Endometrial microvascular endothelial cells (primary cell): Measurements from ENCODE around the gene RAPGEF5. TPM values are rescaled to one million over a fixed set of nuclear protein-coding genes. Genes with fewer than 3 reads are reported as not detected.

Experiments used
- in situ Hi-C: cut with HindIII; loops from 2 replicates; pipeline ENCODE4 v1.10.0; 2017; ENCODE audit warnings: low sequenced_read_pairs, low pct_unique_long_range_greater_than_20kb; ENCODE audit errors: inconsistent ontology term
- total RNA-seq: library from RNA; depleted of rRNA; stranded (reverse); fragments of >200 nt; gene quantifications from one replicate; pipeline ENCODE4 v1.2.3, GENCODE V29; 2015; ENCODE audit errors: inconsistent ontology term

RAPGEF5 gene
- total RNA-seq, 1 donor from 2014 or later = 104 TPM

DNA sequence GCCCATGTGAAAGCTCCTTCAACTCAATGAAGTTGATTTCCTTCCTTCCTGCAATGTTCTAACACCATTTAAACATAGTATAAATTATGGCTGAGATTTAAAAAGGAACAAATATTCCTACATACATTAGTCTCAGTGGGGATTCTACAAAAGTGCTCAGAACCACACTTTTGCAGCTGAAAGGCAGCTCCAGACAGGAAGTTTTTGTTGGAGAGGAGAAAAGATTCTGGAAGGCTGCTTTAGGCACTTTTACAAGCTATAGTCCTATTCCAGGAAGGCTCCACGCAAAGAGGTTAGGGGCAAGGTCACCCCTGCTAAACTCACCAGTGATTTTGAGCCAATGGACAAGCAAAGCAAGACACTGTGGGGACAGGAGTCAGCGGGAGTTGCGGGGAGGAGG is 232.0 kb downstream of the RAPGEF5 start:
- in situ Hi-C loops = no loop called here

DNA sequence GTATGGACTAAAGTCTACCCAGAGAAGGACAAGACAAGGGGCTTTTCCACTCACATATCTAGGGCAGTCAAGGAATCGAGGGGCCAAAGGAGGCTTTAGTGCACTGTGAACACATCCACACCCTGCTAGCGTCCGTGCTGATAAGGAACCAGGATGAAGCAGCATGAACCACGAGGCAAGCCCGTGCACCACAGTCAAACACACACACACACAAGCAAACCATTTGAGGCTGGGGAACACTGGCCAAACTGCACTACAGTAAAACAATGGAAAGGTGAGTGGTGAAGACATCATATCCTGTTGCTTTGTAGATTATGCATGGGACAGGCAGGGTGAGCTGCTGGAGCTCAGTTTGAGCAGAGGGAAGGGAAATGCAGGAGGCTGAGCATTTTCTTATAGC is 233.8 kb downstream of the RAPGEF5 start:
- in situ Hi-C loops = no loop called here

DNA sequence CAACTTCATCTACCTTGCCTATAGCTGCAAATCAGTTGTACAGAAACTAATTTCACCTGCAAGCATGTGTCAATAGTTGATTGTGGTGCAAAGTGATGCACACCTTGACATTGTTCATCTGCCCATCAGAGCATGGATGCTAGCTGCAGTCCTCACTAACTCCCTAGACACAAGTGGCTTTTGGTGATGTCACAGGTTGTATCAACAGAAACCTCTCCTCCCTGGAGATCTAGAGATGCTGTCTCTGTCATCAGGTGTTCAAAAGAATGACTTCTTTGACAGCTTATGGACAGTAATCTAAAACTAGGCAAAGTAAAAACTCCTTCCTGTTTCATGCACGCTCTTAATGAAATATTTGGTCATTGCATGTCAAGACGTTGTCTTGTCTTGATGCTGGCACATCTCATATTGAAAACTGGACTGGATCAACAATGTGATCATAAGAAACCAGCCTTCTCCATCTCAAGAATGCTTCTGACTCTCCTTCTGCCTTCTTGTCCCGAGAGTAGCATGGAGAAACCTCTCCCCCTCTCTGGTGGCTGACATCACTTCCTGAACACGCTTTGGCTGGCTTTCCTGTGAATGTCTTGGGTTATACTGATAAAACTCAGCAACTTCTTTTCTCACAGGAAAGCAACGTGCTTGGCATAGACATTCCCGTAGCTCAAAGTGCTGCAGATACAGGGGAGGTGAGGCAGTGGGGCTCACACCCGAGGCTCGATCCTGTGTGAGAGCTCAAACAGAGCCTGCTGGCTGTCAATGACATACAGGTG is 235.1 kb downstream of the RAPGEF5 start:
- in situ Hi-C loops = no loop called here

DNA sequence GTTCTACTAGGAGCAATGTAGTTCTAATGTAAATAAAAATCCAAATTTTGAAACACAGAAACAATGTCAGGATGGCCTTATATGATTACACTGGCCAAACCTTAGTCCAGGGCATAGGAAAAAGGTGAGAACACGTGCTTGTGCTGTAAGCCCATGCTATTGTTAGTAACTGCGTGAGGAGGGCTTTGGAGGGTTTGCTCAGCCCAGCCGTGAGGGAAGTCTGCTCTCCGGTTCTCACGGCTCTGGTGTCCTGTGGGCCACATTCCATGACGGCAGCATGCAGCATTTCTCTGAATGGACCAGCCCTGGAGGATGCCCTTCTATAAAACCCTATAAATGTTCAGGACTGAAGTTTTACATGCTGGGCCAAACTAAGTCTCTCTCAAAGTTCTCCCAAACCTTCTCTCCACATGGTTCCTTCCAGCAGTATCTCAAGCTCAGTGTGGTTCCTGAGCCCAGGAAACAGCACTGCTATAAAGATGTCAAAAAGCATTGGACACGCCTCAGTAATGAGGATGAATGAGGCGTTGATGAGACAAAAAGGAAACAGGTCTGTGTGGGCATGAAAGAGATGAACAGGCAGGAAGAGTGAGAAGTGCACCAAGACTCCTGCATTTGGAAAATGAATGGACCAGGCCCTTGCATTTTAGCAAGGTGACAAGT is 236.4 kb downstream of the RAPGEF5 start:
- in situ Hi-C loops = no loop called here

DNA sequence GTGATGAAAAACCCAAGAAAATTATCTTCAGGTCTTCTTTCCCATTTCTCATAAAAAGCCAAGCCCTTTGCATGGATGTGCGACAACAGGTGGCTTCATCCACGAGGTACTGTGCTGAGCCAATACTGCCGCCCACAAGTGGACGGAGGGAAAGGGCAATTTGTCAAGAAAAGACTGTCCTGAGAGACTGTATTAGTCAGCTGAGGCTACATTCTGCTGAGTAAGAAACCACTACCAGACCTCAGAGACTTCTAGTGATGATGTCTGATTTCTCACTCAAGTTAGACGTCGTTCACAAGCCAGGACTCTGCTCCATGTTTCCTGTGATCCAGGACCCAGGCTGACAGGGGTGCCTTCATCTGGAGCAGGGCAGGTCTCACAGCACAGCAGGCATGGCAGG is 239.7 kb downstream of the RAPGEF5 start:
- in situ Hi-C loops = no loop called here

DNA sequence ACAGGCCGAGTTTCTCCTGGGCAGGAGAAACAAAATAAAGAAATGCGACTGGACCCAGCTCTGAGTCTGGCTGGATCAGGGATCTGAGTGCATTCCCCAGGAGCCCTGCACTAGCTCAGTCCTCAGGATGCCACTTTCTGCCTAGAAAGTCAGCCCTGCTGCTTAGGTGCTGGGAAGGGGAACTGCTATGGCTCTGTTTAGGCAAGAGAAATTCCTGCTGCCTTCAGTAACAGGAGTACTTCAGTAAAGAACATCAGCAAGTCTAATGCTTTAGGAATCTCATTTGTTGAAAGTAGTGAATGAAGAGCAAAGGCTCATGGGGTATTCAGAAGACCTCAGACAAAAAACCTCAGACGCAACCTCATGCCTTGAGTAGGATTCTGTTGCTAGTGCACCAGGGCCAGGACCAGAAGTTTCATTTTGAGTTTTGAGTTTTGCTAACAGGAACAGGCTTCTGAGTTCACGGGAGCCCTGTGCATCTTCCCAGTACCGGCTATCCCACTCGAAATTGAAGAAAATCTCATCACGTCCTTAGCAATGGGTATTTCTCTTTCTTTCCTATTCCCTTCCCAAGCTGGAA is 240.4 kb downstream of the RAPGEF5 start:
- in situ Hi-C loops = no loop called here

DNA sequence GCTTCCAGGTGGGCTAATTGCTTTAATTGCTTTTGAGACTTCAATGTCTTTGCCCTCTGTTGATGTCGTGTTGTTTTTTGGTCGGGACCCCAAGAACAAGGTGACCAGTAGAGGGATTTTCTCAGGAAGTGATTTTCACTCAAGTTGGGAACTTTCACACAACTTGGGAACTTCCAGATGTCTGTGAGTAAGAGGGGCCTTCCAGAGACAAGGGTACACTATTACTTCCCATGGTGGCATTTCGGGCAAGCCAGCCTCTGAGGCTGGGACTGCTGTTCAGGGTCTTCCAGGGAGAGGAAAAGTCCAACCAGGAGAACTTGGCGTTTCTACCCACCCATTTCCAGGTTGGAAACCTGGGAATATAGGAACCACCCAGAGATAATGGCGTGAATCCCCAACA is 241.3 kb downstream of the RAPGEF5 start:
- in situ Hi-C loops = no loop called here

DNA sequence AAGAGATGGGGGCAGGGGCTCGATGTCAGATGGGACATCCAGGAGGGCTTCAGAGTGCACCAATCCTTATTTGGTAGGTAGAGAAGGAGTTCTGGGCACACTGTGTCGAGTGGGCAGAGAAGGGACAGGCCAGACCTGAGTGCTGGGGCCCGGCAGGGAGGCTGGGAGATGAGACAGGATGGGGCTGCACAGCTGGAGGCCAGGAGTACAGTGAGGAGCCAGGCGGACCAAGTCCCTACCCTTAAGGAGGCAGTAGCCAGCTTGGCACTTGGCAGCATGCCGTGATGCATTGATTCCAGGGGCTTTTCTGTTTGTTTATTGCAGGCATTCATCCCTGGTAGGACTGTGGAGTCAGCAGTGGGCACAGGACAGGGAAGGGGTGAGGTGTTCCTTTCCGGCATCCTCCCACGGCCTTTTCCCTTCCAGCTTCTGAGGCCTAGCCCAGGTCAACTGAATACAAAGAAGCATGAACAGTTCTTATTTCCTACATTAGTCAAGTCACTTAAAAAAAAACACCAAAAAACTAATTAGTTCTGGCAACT is 242.4 kb downstream of the RAPGEF5 start:
- in situ Hi-C loops = no loop called here

DNA sequence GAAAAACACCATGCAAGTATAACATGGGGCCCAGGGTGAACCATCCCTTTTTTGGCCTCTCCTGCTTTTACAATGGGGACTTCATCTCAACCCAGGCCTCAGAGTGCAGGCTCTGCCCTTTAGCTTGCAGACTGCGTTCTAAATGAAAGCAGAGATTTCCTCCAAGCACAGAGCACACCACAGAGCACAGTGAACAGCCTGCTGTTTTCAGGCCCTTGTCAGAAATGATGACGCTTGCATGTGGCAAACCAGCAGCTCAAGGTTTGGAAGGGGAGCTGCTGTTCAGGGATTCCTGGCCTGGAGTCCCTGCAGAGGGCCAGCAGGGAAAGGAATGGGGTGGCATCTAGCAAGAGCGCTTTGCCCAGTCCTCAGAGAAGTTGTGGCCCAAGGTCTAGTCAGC is 243.9 kb downstream of the RAPGEF5 start:
- in situ Hi-C loops = no loop called here

DNA sequence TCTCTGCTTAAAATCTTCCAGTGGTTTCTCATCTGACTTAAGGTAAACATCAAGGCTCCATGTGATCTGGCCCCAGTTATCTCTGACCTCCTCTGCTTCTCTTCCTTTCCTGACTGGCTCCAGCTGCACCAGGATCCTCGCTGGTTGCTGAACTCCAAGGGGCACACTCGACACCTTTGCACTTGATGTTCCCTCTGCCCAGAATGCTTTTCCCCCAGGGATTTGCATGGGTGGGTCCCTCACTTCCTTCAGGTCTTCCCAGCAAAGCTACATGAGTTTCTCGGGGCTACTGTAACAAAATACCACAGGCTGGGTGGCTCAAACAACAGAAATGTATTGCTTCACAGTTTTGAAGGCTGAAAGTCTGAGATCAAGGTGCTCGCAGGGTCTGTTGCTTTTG is 245.3 kb downstream of the RAPGEF5 start:
- in situ Hi-C loops = no loop called here

DNA sequence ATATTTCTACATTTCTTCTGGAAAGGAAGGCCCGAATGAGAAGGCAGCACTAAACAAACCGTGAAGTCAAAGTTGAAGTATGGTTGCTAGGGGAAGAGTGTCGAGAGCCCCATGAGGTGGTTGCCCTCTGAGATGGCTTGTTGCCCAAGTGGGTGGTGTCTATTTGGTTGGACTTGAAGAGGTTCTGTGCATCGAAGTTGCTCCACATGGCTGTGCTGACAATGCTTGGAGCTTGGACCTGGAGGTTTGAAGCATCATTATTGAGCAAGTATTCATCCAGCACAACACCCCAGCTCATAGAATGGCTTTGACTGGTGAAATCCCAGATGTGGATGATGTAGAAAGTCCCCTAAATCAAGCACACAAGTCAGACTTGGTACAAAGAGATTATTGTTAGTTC is 246.1 kb downstream of the RAPGEF5 start:
- in situ Hi-C loops = no loop called here

DNA sequence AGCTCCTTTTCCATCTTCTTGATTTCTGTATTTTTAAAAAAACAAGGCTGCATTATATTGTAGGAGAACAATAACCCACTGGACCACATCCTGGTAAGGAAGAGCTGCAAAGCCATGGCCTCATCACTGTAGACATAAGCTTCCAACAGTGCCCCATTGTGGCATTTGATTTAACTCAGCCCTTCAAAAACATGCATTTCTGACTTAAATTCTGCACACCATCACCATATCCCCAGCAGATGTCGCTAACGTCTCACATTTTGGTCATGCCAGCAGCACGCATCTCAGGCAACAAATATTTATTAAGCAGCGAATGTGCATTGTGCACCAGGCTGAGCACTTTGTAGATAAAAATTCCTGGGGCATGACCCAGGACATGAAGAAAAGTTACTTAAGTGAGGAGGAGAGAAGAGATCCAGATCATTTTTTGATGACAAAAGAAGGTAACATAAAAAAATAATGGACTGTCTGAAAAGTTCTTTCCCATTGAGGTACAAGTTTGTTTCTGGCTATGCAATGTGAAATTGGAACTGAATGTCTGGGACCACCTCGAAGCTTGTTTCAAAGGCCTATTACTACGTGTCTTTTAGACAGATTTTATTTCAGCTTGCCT is 246.6 kb downstream of the RAPGEF5 start:
- in situ Hi-C loops = no loop called here

DNA sequence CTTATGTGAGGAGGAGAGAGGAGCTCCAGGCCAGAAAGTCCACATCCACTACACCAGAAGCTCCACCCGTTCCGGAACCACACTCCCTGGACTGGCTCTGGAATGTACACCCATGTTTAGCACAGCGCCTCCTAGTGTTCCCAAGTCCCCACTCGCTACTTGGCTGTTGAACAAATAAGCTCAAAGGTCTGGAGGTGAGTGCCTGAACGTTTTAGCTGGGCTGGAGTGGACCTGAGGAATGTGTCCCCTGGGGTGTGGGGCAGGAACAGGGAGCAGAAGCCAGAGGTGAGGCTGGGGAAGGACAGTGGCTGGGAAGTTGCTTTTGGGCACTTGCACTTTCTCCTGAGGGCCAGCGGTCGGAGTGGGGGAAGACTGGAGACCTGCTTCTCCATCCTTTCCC is 247.2 kb downstream of the RAPGEF5 start:
- in situ Hi-C loops = no loop called here

DNA sequence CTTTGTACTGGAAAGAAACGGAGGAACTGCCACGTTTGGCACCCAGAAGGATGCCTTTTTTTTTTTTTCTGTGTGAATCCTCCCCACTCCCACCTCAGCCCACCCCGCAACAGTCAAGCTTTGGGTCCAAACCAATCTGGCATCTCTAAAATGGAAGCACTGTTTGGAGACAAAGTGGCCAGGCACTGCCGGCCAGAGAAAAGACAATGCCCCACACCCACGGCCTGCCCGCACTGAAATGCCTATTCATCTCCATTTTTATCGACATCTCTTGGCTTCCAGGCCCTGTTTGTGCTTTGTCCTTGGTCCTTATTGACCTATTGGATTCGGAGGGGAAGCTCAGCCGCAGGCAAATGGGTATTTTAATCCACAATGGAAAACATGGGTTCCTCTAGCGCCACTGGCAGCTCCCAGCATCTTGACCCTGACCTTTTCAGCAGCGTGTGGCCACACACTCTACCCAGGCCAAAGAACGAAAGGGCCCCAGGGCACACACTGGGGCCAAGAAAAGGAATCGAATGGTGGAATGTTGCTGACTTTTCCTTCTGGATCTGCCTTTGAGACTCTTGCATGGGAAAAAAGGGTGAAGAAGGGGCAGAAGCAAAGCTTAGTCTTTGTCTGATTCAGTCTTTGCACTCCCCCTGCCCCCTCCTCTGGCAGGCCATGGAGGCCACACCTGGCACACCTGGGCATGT is 248.7 kb downstream of the RAPGEF5 start:
- in situ Hi-C loops = no loop called here

DNA sequence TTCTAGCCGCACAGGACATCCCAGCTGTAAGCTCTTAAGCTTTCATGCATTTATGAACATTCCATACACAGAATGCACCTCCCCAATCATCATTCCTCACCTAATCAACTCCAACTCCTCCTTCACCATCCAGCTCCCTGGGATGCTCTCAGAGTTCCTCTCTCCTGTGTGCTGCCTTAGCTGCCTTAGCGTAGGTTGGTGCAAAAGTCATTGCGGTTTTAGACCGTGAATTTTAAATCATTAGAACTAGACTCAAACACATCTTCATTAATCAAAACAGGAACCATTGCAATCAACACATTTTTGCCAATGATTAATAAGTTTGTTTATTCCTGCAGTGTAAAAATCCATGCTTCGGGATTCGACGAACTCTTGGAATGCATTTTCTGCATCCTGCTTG is 251.4 kb downstream of the RAPGEF5 start:
- in situ Hi-C loops = no loop called here

DNA sequence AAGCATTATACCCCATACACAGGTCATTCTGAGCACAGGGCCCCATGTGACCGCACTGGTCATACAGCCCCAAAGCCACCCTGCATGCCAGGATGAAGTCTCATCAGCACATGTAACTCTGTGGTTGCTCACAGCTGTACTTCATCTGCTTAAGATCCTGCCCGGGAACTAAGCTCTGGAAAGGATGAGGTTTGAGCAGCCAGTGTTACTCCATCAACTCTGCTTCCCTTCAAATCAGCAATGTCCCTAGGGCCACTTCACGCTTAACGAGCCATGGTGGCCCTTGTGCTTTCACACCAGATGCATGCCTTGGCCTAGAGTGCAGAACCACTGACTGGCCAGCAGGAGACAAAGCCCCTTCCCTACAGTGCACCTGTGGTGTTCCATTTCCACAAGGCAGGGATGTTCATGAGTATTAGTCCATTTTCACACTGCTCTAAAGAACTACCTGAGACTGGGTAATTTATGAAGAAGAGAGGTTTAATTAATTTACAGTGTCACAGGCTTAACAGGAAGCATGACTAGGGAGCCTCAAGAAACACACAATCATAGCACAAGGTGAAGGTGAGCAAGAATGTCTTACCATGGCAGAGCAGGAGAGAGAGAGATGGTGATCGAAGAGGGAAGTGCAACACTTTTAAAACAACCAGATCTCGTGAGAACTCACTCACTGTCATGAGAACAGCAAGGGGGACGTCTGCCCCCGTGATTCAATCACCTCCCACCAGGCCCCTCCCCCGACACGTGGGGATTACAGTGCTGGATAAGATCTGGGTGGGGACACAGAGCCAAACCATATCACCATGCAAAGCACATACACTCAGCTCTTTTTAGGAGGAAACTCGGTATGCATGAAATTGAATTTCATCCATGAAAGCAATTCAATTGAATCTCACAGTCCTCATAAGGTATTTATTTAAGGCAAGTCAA is 262.3 kb downstream of the RAPGEF5 start:
- in situ Hi-C loops = no loop called here

DNA sequence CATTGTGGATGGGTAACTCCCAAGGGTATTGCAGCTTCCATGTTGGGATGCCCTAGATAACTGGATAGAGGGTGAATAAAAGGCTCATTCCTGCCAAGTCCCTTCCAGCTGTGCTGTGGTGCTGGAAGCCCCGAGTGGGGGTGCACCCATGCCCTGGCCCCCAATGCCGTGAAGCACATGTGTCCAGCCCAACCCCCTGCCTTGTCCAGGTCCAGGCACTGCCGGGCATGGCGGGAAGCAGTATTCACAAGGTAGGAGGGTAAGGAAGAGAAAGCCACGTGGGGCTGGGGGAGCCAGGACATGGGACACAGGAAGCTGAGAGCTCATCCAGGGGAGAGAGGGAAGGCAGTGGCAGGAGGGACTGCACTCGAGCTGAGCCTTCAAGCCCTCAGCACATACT is 263.0 kb downstream of the RAPGEF5 start:
- in situ Hi-C loops = no loop called here

DNA sequence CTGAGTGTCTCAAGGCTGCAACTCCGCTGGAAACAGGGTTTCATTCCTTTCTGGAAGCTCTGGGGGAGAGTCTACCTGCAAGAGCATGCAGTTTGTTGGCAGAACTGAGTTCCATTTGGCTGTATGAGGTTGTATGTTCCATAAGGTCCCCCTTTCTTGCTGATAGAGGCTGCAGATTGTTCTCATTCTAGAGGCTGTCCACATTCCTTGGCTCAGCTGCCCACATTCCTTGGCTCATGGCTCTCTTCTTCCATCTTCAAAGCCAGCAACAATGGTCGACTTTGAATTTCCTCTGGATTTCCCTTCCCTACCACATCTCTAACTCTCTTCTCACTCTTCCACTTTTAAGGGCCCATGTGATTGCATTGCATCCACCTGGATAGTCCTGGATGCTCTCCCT is 264.0 kb downstream of the RAPGEF5 start:
- in situ Hi-C loops = no loop called here
